GM12875 (cell line): ENCODE results near the gene RBM20.
"Not testable (repeated sequence)": the region's sequence is repeated elsewhere in the genome, so short reads cannot be mapped to it uniquely, and the experiment has no call there.

Experiments used
- H3K4me3 ChIP-seq: one replicate; pipeline ENCODE4 v1.5.1; 2011; ENCODE audit warnings: low read depth, low read length, control low read depth
- TF ChIP-seq, protein P1 (sequence below): IDR thresholded peaks from 2 replicates; pipeline ENCODE4 v1.5.1; 2011; ENCODE audit warnings: low read depth, mild to moderate bottlenecking, control low read depth, inconsistent platforms, low read length, moderate library complexity, borderline replicate concordance; ENCODE audit not compliant: insufficient read depth

Gene RBM20

DNA sequence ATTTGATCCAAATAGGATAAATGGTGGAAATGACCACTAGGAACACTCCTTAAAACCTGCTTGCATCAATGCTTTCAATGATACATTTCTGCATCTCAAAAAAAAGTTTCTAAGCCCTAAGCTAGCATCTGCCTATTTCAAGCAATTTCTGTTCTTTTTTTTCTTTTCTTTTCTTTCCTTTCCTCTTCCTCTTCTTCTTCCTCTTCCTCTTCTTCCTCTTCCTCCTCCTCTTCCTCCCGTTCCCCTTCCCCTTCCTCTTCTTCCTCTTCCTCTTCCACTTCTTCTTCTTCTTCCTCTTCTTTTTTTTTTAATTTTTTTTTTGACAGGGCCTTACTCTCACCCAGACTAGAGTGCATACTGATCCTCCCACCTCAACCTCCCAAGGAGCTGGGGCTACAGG, 15.4 kb downstream of the RBM20 start:
- TF ChIP-seq, protein P1, sequence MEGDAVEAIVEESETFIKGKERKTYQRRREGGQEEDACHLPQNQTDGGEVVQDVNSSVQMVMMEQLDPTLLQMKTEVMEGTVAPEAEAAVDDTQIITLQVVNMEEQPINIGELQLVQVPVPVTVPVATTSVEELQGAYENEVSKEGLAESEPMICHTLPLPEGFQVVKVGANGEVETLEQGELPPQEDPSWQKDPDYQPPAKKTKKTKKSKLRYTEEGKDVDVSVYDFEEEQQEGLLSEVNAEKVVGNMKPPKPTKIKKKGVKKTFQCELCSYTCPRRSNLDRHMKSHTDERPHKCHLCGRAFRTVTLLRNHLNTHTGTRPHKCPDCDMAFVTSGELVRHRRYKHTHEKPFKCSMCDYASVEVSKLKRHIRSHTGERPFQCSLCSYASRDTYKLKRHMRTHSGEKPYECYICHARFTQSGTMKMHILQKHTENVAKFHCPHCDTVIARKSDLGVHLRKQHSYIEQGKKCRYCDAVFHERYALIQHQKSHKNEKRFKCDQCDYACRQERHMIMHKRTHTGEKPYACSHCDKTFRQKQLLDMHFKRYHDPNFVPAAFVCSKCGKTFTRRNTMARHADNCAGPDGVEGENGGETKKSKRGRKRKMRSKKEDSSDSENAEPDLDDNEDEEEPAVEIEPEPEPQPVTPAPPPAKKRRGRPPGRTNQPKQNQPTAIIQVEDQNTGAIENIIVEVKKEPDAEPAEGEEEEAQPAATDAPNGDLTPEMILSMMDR, result no peak
- H3K4me3 ChIP-seq, result no peak overlapping the region

DNA sequence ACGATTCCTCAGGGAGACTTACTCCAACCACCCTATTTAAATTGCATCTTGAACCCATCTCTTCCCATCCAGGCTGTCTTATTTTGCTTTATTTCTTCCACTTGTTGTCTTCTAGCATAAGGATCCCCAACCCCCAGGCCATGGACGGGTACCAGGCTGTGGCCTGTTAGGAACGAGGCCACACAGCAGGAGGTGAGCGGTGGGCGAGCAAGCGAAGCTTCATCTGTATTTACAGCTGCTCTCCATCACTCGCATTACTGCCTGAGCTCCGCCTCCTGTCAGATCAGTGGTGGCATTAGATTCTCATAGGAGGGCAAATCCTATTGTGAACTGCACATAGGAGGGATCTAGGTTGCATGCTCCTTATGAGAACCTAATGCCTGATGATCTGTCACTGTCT, 16.2 kb downstream of the RBM20 start:
- not testable (repeated sequence) for H3K4me3 ChIP-seq

DNA sequence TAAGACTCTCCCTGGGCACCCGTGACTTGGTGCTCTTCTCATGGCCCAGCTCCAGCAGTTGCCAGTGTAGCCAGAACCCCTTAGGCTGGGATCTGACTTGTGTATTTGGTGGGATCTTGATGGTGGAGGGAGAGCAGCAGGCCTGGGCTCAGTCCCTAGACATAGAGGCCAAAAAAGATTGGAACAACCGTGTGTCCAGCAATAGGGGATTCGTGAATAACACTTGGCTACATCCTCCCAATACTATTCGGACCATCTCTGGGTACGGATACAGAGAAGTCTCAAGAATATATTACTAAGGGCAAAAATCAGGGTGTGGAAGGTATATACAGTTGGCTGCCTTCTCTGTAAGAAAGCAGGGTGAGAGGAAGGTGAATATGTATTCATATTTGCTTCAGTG, 17.2 kb downstream of the RBM20 start:
- TF ChIP-seq, protein P1, result no peak
- H3K4me3 ChIP-seq, result no peak overlapping the region

DNA sequence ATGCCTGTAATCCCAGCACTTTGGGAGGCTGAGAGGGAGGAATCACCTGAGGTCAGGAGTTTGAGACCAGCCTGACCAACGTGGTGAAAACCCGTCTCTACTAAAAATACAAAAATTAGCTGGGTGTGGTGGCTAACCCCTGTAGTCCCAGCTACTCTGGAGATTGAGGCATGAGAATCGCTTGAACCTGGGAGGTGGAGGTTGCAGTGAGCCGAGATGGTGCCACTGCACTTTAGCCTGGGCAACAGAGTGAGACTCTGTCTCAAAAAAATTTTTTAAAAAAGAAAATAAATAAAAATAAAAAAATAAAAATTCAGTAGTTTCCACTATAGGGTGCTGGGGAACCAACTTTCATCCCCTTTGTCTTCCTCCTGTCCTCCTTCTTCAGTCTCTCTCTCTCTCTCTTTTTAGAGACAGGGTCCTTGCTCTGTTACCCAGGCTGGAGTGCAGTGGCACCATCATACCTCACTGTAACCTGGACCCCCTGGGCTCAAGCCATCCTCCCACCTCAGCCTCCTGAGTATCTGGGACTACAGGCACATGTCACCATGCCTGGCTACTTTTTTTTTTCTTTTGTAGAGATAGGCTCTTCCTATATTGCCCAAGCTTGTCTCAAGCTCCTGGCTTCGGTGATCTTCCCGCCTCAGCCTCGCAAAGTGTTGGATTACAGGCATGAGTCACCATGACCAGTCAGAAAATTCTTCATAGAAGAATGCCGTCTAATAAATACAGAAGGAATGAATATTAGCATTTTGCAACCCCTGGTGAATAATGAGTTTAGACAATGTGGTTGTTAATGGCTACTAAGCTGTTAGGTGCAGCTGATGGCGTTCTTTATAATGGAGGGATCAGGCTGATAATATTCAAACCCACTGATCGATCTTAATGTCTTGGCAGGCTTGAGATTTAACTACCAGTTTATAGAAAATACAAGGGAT, 20.6 kb downstream of the RBM20 start:
- no peak overlapping the region for H3K4me3 ChIP-seq
- TF ChIP-seq, protein P1, result no peak

DNA sequence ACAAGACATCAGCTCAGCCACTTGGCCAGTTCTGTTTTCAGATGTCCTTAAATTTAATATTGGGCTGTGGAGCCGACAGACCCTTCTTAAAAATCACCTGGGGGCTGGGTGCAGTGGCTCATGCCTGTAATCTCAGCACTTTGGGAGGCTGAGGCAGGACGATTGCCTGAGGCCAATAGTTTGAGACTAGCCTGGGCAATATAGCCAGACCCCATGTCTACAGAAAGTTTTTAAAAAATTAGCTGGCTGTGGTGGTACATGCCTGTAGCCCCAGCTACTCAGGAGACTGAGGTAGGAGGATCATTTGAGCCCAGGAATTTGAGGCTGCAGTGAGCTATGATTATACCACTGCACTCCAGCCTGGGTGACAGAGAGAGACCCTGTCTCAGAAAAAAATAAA, 22.1 kb downstream of the RBM20 start:
- not testable (repeated sequence) for H3K4me3 ChIP-seq

DNA sequence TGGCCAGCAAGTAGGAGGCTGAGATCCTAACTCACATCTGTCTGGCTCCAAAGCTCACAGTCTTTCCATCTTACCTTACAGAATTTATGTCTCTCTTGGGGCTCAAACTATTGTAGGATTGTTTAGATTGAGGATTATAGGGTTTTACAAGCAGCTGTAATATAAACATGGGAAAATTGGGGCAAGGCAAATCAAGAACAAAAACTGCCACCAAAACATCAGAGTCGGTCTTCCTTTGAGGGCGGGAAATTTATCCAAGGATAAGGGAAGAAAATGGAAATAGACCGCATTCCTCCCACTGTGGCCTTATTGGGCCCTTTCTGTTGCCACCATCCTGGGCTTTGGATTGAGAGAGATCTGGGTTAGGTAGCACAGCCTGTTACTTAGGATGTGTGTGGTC, 22.5 kb downstream of the RBM20 start:
- no peak overlapping the region for H3K4me3 ChIP-seq

DNA sequence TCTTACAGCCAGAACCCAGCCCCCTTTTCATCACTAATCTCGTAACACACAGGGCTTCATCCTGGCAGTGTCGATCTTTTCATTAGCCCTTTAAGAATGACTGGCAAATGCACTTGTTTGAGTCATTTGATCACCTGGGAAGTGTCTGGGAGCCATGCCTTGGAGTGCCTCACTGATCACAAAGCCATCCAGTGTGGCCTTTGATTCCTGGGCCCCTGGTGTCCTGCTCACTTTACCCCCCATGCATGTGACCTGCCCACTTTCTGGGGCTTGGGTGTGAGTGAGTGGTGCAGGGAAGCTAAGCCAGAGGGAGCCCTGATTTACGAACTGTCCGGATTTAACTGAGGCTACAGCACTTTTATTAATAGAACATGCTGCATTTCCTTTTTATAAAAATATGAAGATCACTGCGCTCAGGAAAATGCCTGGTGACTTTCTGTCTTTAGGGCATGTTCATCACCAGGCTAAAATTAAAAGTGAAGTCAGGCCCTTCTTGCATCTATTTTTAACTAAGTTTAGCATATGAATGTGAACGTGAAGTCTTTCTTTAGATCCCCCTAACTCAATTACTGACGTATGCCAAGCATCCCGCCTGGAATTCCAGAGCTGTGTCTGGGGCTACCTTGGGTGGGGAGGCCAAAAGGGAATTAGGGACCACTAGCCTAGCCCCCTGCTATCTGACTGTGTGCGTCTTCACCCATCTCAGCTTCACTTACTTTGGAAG, 23.6 kb downstream of the RBM20 start:
- no peak overlapping the region for H3K4me3 ChIP-seq
- TF ChIP-seq, protein P1, result no peak

More for the DNA sequence above, 22.5 kb downstream of the RBM20 start:
- TF ChIP-seq, protein P1, result no peak

DNA sequence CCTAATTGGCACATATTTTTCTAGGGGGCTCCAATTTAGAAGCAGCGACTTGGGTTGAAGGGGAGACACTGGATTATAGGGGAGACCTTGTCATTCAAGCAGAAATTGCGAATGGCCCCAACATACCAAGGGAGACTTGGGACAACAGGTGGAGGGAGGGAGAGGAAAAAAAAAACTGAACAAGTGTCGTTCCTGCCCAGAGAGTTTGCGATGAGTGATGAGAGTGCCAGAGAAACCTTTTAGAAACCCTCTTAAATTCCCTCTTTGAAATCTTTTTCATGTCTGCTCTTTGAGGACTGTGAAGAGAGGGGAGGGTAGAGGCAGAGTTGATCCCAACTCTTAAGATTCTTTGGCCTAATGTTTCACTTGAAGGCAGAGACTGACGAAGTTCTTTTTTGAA, 24.3 kb downstream of the RBM20 start:
- TF ChIP-seq, protein P1, result no peak
- no peak overlapping the region for H3K4me3 ChIP-seq
